Measurements from ENCODE around the gene TRMT44.

DNA sequence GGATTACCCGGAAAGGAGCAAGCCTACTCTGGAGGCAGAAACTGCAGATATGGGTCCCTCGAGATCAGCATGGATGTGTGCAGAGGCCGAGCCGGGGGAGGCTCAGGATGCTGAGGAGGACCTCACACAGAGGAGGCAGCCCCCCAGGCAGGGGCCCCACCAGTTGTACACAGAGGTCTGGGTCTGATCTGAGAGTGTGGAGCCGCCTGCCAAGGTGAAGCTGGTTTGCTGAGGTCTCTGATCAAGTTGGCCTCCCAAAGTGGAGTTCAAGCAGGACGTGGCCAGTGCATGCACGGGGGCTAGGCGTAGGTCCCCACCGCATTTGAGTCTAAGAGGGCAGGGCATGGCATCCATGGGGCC is 35.1 kb upstream of the TRMT44 start:
- TF ChIP-seq POLR2AphosphoS5 (IDR thresholded peaks at IDR 0.05) (no peak), CTCF (IDR thresholded peaks at IDR 0.05) (no peak)
